Adipocyte (in vitro differentiated cells): ENCODE measurements around the gene FHOD3.

Experiments used
- DNase-seq: peaks from one replicate; pipeline ENCODE4 v3.0.0-alpha.2; 2015; ENCODE audit warnings: low read depth
- H3K27me3 ChIP-seq: replicated peaks from 2 replicates; pipeline ENCODE4 v1.7.0; 2013; ENCODE audit warnings: mild to moderate bottlenecking, low read length, moderate library complexity; ENCODE audit not compliant: control insufficient read depth, insufficient read depth
- H3K36me3 ChIP-seq: 2 replicates; pipeline ENCODE4 v1.7.0; 2013; ENCODE audit warnings: low read length, mild to moderate bottlenecking, moderate library complexity; ENCODE audit not compliant: control insufficient read depth, insufficient read depth, severe bottlenecking
- H3K4me1 ChIP-seq: 2 replicates; pipeline ENCODE4 v1.7.0; 2013; ENCODE audit warnings: mild to moderate bottlenecking, low read length, moderate library complexity; ENCODE audit not compliant: control insufficient read depth, insufficient read depth
- H3K4me3 ChIP-seq: 2 replicates; pipeline ENCODE4 v1.7.0; 2013; ENCODE audit warnings: mild to moderate bottlenecking, low read length, moderate library complexity
- H3K9ac ChIP-seq: 2 replicates; pipeline ENCODE4 v1.7.0; 2013; ENCODE audit warnings: mild to moderate bottlenecking, low read length, moderate library complexity
- H3K9me3 ChIP-seq: 2 replicates; pipeline ENCODE4 v1.7.0; 2013; ENCODE audit warnings: mild to moderate bottlenecking, low read length, moderate library complexity; ENCODE audit not compliant: control insufficient read depth

Gene FHOD3

GRCh38 chr18:36627637-36628036 lies 330.1 kb downstream of the FHOD3 start:
- Histone ChIP-seq H3K9ac (no peak overlapping the region), H3K4me1 (peaks cover 19% of the 10 kb centered on the region), H3K9me3 (no peaks in the 10 kb centered on the region), H3K36me3 (no peaks in the 10 kb centered on the region), H3K4me3 (no peak overlapping the region), H3K27me3 (no peaks in the 10 kb centered on the region)
- DNase-seq, result no peak

- peaks cover 19% of the 10 kb centered on the region for H3K4me1 ChIP-seq
- H3K9ac ChIP-seq, result peak overlapping the region; percentile 43
- DNase-seq, result peak; percentile 78
- peak overlapping the region; percentile 22 for H3K4me3 ChIP-seq
- H3K36me3 ChIP-seq, result no peaks in the 10 kb centered on the region
- H3K9me3 ChIP-seq, result no peaks in the 10 kb centered on the region
- H3K27me3 ChIP-seq, result no peaks in the 10 kb centered on the region
Measured at GRCh38 chr18:36628435-36629137, 331.1 kb downstream of the FHOD3 start.

- no peak for DNase-seq
- no peaks in the 10 kb centered on the region for H3K9me3 ChIP-seq
- H3K27me3 ChIP-seq, result no peaks in the 10 kb centered on the region
- H3K36me3 ChIP-seq, result no peaks in the 10 kb centered on the region
- H3K9ac ChIP-seq, result peak overlapping the region; percentile 43
- H3K4me3 ChIP-seq, result peak overlapping the region; percentile 22
- peaks cover 16% of the 10 kb centered on the region for H3K4me1 ChIP-seq
Measured at GRCh38 chr18:36629138-36629530, 331.6 kb downstream of the FHOD3 start.

- H3K4me1 ChIP-seq, result peaks cover 16% of the 10 kb centered on the region
- DNase-seq, result no peak
- H3K9me3 ChIP-seq, result no peaks in the 10 kb centered on the region
- no peaks in the 10 kb centered on the region for H3K27me3 ChIP-seq
- H3K9ac ChIP-seq, result no peak overlapping the region
- no peaks in the 10 kb centered on the region for H3K36me3 ChIP-seq
- no peak overlapping the region for H3K4me3 ChIP-seq
Measured at GRCh38 chr18:36629836-36630235, 332.3 kb downstream of the FHOD3 start.

GRCh38 chr18:36630917-36631316 lies 333.4 kb downstream of the FHOD3 start:
- Histone ChIP-seq H3K27me3 (no peaks in the 10 kb centered on the region), H3K9ac (no peak overlapping the region), H3K4me1 (peaks cover 16% of the 10 kb centered on the region), H3K4me3 (no peak overlapping the region), H3K9me3 (no peaks in the 10 kb centered on the region), H3K36me3 (no peaks in the 10 kb centered on the region)
- no peak for DNase-seq

- H3K36me3 ChIP-seq, result no peaks in the 10 kb centered on the region
- peaks cover 9% of the 10 kb centered on the region for H3K4me1 ChIP-seq
- no peak overlapping the region for H3K4me3 ChIP-seq
- H3K27me3 ChIP-seq, result no peaks in the 10 kb centered on the region
- H3K9me3 ChIP-seq, result no peaks in the 10 kb centered on the region
- H3K9ac ChIP-seq, result no peak overlapping the region
- DNase-seq, result no peak
Measured at GRCh38 chr18:36633961-36634412, 336.5 kb downstream of the FHOD3 start.

GRCh38 chr18:36634573-36635216 lies 337.2 kb downstream of the FHOD3 start:
- Histone ChIP-seq H3K4me3 (no peak overlapping the region), H3K9ac (no peak overlapping the region), H3K4me1 (peaks cover 3% of the 10 kb centered on the region), H3K9me3 (no peaks in the 10 kb centered on the region), H3K27me3 (no peaks in the 10 kb centered on the region), H3K36me3 (no peaks in the 10 kb centered on the region)
- DNase-seq, result no peak

- Histone ChIP-seq H3K9me3 (no peaks in the 10 kb centered on the region), H3K36me3 (no peaks in the 10 kb centered on the region), H3K4me1 (peaks cover 9% of the 10 kb centered on the region), H3K4me3 (no peak overlapping the region), H3K27me3 (no peaks in the 10 kb centered on the region), H3K9ac (no peak overlapping the region)
- DNase-seq, result no peak
Measured at GRCh38 chr18:36635414-36636096, 338.0 kb downstream of the FHOD3 start.

GRCh38 chr18:36636237-36636817 lies 338.8 kb downstream of the FHOD3 start:
- Histone ChIP-seq H3K9ac (no peak overlapping the region), H3K4me1 (peaks cover 15% of the 10 kb centered on the region), H3K36me3 (no peaks in the 10 kb centered on the region), H3K4me3 (no peak overlapping the region), H3K27me3 (no peaks in the 10 kb centered on the region), H3K9me3 (no peaks in the 10 kb centered on the region)
- DNase-seq, result no peak

GRCh38 chr18:36638224-36638623 lies 340.7 kb downstream of the FHOD3 start:
- Histone ChIP-seq H3K4me1 (peaks cover 20% of the 10 kb centered on the region), H3K9ac (no peak overlapping the region), H3K4me3 (no peak overlapping the region), H3K9me3 (no peaks in the 10 kb centered on the region), H3K36me3 (no peaks in the 10 kb centered on the region), H3K27me3 (no peaks in the 10 kb centered on the region)
- no peak for DNase-seq
